Fibroblast of villous mesenchyme (primary cell): ENCODE results near the gene TMEM109. TPM values are rescaled to one million over a fixed set of nuclear protein-coding genes. Genes with fewer than 3 reads are reported as not detected.
A peak's percentile ranks its signal among the peaks of the same experiment; 100 is the strongest.

Experiments used
- DNase-seq: peaks from one replicate; pipeline ENCODE4 v3.0.0-alpha.2; 2010; ENCODE audit warnings: low read depth
- H3K4me3 ChIP-seq: 2 replicates; pipeline ENCODE4 v1.5.1; 2011; ENCODE audit warnings: low read depth, mild to moderate bottlenecking, low read length
- CTCF ChIP-seq: IDR thresholded peaks from 2 replicates; pipeline ENCODE4 v1.5.1; 2012; ENCODE audit warnings: low read depth, mild to moderate bottlenecking, low read length; ENCODE audit not compliant: insufficient read depth
- total RNA-seq: library from RNA; depleted of rRNA; stranded (reverse); fragments of >200 nt; gene quantifications from 2 replicates; pipeline ENCODE4 v1.2.3, GENCODE V29; 2012

Gene TMEM109
- total RNA-seq, 1 donor = 28.9 TPM

- DNase-seq = no peak
- TF ChIP-seq CTCF = no peak
- H3K4me3 ChIP-seq = no peak overlapping the region
These were observed 18.3 kb upstream of the TMEM109 start for GRCh38 chr11:60895687-60896086.

- no peak for DNase-seq
- no peak for TF ChIP-seq CTCF
- no peak overlapping the region for H3K4me3 ChIP-seq
These were observed 16.5 kb upstream of the TMEM109 start for GRCh38 chr11:60897496-60897895.

- peak; percentile 96 for TF ChIP-seq CTCF
- H3K4me3 ChIP-seq = no peak overlapping the region
- DNase-seq = peak; percentile 63
These were observed 14.7 kb upstream of the TMEM109 start for GRCh38 chr11:60899046-60899936.

GRCh38 chr11:60899977-60900376, 14.0 kb upstream of the TMEM109 start:
- no peak for DNase-seq
- no peak overlapping the region for H3K4me3 ChIP-seq
- no peak for TF ChIP-seq CTCF

DNA sequence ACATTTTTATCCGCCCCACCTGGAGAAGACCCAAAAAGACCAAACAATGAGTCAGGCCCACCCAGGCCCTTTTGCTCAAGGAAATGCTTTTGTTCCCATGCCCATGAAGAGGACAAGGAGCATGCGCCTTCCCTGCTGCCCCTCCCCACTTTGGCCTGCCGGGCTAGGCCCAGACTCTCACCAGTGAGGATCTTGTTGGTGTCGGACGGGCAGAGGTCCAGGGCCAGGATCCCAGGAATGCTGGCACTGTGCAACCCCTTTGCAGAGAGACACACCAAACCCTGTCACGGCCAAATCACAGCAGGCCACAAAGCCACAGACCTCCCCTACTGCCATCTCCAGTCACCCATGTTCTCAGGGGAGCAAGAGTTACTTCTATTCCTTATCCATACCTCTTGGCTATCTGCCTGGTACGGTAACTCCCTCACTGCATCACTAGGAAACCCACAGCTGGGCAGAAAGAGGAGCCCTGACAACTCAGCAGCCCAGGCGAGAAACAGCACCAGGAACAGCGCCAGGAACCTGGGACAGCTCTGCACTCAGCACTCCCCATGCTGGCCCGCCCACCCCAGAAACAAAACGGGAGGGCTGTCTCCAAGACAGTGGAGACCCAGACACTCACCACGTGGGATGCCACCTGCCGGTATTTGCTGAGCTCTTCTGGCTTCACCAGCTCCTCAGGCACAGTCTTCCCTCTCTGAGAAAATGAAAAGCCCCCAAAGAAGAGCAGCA, 13.1 kb upstream of the TMEM109 start:
- no peak overlapping the region for H3K4me3 ChIP-seq
- DNase-seq = no peak
- TF ChIP-seq CTCF = no peak

DNA sequence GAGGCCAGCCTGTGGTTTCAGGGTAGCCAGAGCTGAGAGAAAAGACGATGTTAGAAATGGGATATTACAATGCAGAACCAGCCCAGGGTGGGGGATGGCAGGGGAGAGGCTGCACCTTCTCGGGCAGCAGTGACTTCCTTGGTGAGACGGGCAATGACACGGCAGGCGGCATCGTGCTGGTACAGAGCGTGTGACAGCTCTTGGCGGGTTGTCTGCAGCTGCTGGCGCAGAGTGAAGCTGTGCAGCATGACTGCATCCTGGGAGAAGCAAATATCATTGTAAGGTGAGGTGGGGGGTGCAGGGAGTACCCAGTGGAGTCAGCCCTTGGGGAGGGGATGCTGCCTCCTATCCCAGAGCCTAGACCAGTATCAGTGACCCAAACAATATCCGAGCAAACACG, 11.3 kb upstream of the TMEM109 start:
- no peak overlapping the region for H3K4me3 ChIP-seq
- DNase-seq = no peak
- TF ChIP-seq CTCF = no peak
